ENCODE data around the gene BBS5. TPM values are rescaled to one million over a fixed set of nuclear protein-coding genes. Genes with fewer than 3 reads are reported as not detected.

Gene BBS5
- total RNA-seq, 3 donors from 2014 or later: 6.6 to 9.2 (median 7.9) TPM

GRCh38 chr2:169540146-169540545 is 60.9 kb downstream of the BBS5 start:
- H3K27ac ChIP-seq: no peak overlapping the region
- no peaks in the 10 kb centered on the region for H3K4me1 ChIP-seq
- intact Hi-C loops (cut with DNase I; ENCODE audit: low total_unique reads): no loop called here
- no peaks in the 10 kb centered on the region for H3K36me3 ChIP-seq
- no peak for DNase-seq (ENCODE audit: low spot score in 2 of 2)
- H3K4me3 ChIP-seq: no peak overlapping the region
- no peaks in the 10 kb centered on the region for H3K27me3 ChIP-seq
- TF ChIP-seq POLR2AphosphoS5 (IDR thresholded peaks at IDR 0.05) (no peak), POLR2A (IDR thresholded peaks at IDR 0.05) (no peak), CTCF (IDR thresholded peaks at IDR 0.05) (no peak)
- H3K9me3 ChIP-seq: no peaks in the 10 kb centered on the region

- DNase-seq (ENCODE audit: low spot score in 2 of 2): no peak
- Histone ChIP-seq H3K4me1 (no peaks in the 10 kb centered on the region), H3K27me3 (no peaks in the 10 kb centered on the region), H3K9me3 (no peaks in the 10 kb centered on the region), H3K36me3 (no peaks in the 10 kb centered on the region), H3K4me3 (no peak overlapping the region), H3K27ac (no peak overlapping the region)
- intact Hi-C loops (cut with DNase I; ENCODE audit: low total_unique reads): no loop called here
- TF ChIP-seq CTCF (IDR thresholded peaks at IDR 0.05) (no peak), POLR2A (IDR thresholded peaks at IDR 0.05) (no peak), POLR2AphosphoS5 (IDR thresholded peaks at IDR 0.05) (no peak)
These were observed 63.1 kb downstream of the BBS5 start for GRCh38 chr2:169542433-169542832.

- no peak for TF ChIP-seq POLR2A (IDR thresholded peaks at IDR 0.05)
- Histone ChIP-seq H3K27ac (no peak overlapping the region), H3K4me3 (no peak overlapping the region), H3K27me3 (no peaks in the 10 kb centered on the region), H3K36me3 (no peaks in the 10 kb centered on the region), H3K9me3 (no peaks in the 10 kb centered on the region), H3K4me1 (no peaks in the 10 kb centered on the region)
- intact Hi-C loops (cut with DNase I; ENCODE audit: low total_unique reads): no loop called here
- no peak for DNase-seq (ENCODE audit: low spot score in 2 of 2)
These were observed 67.5 kb downstream of the BBS5 start for GRCh38 chr2:169546756-169547155.

Other genes starting within 250 kb of the BBS5 start
- 10 to 100 TPM in 2 of 3 donors, under 1 TPM in 1; under 0.01 to 60.4 (median 19.7) TPM for gene LRP2, start 117.0 kb upstream of the BBS5 start, total RNA-seq
- 1 to 10 TPM in 1 of 3 donors, under 1 TPM in 2; 0.64 to 2.3 (median 0.66) TPM for gene KLHL41, start 30.2 kb downstream of the BBS5 start, total RNA-seq
- gene FASTKD1, start 94.4 kb downstream of the BBS5 start, total RNA-seq: 10 to 100 TPM in 2 of 3 donors, 1 to 10 TPM in 1; 6.7 to 22.1 (median 15.4) TPM
- 10 to 100 TPM; 35.5 to 67.9 (median 50.1) TPM for gene PPIG, start 104.9 kb downstream of the BBS5 start, total RNA-seq
- gene CFAP210, start 214.9 kb downstream of the BBS5 start, total RNA-seq: 1 to 10 TPM in 1 of 3 donors, under 1 TPM in 1, not detected in 1; 0.66 to 3.4 TPM
- 10 to 100 TPM in 2 of 3 donors, 1 to 10 TPM in 1; 9.1 to 17.4 (median 16.2) TPM for gene PHOSPHO2, start 215.0 kb downstream of the BBS5 start, total RNA-seq